ENCODE data around the gene AGL.
"Not testable (repeated sequence)": the region's sequence is repeated elsewhere in the genome, so short reads cannot be mapped to it uniquely, and the experiment has no call there.

AGL gene

GRCh38 chr1:99943223-99943794 is 93.1 kb downstream of the AGL start:
- DNase-seq (ENCODE audit: low read depth in 2 of 2), result no peak

GRCh38 chr1:99944192-99944591 is 94.0 kb downstream of the AGL start:
- DNase-seq (ENCODE audit: low read depth in 2 of 2), result no peak

- DNase-seq (ENCODE audit: low read depth in 2 of 2), result no peak
These were observed 95.0 kb downstream of the AGL start for GRCh38 chr1:99945174-99945573.

GRCh38 chr1:99950486-99950885 is 100.3 kb downstream of the AGL start:
- no peak for DNase-seq (ENCODE audit: low read depth in 2 of 2)

GRCh38 chr1:99952522-99952921 is 102.4 kb downstream of the AGL start:
- DNase-seq (ENCODE audit: low read depth in 2 of 2), result no peak

GRCh38 chr1:99955375-99955774 is 105.2 kb downstream of the AGL start:
- no peak for DNase-seq (ENCODE audit: low read depth in 2 of 2)

- DNase-seq (ENCODE audit: low read depth in 2 of 2), result no peak
These were observed 106.6 kb downstream of the AGL start for GRCh38 chr1:99956755-99957154.

- DNase-seq (ENCODE audit: low read depth in 2 of 2), result no peak
These were observed 107.7 kb downstream of the AGL start for GRCh38 chr1:99957818-99958217.

- DNase-seq (ENCODE audit: low read depth in 2 of 2), result not testable (repeated sequence)
These were observed 109.1 kb downstream of the AGL start for GRCh38 chr1:99959189-99959705.

- DNase-seq (ENCODE audit: low read depth in 2 of 2), result not testable (repeated sequence)
These were observed 110.1 kb downstream of the AGL start for GRCh38 chr1:99960260-99960659.

GRCh38 chr1:99963041-99963795 is 113.1 kb downstream of the AGL start:
- DNase-seq (ENCODE audit: low read depth in 2 of 2), result no peak

- DNase-seq (ENCODE audit: low read depth in 2 of 2), result no peak
These were observed 114.6 kb downstream of the AGL start for GRCh38 chr1:99964806-99965205.

GRCh38 chr1:99965646-99966375 is 115.7 kb downstream of the AGL start:
- no peak for DNase-seq (ENCODE audit: low read depth in 2 of 2)

GRCh38 chr1:99968214-99968613 is 118.1 kb downstream of the AGL start:
- DNase-seq (ENCODE audit: low read depth in 2 of 2), result no peak

- no peak for DNase-seq (ENCODE audit: low read depth in 2 of 2)
These were observed 119.1 kb downstream of the AGL start for GRCh38 chr1:99969260-99969728.

- peak; percentile 68 to 73 for DNase-seq (ENCODE audit: low read depth in 2 of 2)
These were observed 119.8 kb downstream of the AGL start, which contains the start of gene SLC35A3 for GRCh38 chr1:99969729-99970621. TSS of gene SLC35A3 (plus strand) at chr1:99969996. CDS start at chr1:99993555, 23,559 bp downstream.

GRCh38 chr1:99970713-99971255 is 120.6 kb downstream of the AGL start:
- no peak for DNase-seq (ENCODE audit: low read depth in 2 of 2)

- not testable (repeated sequence) for DNase-seq (ENCODE audit: low read depth in 2 of 2)
These were observed 121.9 kb downstream of the AGL start for GRCh38 chr1:99972066-99972465.
